NOMO-1 treated with DMSO at 0.1 percent for 48 hours (cell line): ENCODE measurements around the gene RYK.
"Not testable (repeated sequence)": the region's sequence is repeated elsewhere in the genome, so short reads cannot be mapped to it uniquely, and the experiment has no call there.

Experiments used
- DNase-seq: peaks from one replicate; lab custom pipeline; 2025; ENCODE audit not compliant: unreplicated experiment; lab: John Stamatoyannopoulos, UW

Gene RYK

DNA sequence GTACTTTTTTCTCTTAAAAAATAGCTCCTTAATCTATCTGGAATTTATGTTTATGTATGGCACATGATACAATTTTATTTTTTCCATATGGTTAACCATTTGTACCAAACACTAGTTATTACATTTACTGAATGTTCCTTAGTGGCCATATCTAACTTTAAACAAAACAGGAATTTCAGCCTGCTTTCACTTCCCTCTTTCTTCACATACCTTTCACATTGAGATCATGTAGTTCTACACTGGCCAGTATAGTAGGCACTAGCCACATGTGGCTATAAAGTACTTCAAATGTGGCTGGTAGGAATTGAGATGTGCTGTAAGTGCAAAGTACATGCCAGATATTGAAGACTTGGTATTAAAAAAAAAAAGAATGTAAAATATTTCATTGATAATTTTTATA is 4.7 kb upstream of the RYK start:
- DNase-seq, result peak; percentile 79

DNA sequence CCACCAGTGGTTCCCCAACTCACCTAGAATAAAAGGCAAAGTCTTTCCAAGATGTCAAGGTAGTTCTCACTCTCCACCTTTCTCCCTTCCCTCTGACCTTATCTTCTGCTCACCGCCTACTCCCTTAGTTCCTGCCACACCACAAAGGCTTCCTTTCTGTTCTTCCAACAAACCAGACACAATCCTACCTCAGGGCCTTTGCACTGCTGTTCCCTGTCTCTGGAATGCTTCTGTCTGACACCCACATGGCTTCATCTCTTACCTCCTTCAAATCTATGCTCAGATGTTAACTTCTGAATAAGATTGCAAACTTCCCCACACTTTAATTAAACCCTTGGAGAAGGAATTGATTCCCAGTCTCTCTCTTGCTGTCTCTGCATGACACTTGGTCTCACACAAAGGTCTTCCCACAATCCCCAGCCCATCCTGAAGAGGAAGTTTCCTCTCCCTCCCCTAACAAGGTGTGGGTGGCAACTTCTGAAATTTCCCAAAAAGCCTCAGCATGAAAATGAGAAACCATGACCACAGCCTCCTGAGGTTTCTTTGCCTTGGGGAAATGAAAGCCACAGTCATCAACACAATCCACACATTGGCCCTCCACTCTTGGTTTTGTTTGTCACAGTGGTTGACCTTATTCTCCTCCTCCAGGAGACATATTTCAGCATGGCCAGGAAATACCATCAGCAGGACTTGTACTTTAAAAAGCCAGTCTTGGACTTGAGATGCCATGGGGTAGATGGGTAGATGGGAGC is 3.0 kb upstream of the RYK start:
- DNase-seq, result peak; percentile 51

DNA sequence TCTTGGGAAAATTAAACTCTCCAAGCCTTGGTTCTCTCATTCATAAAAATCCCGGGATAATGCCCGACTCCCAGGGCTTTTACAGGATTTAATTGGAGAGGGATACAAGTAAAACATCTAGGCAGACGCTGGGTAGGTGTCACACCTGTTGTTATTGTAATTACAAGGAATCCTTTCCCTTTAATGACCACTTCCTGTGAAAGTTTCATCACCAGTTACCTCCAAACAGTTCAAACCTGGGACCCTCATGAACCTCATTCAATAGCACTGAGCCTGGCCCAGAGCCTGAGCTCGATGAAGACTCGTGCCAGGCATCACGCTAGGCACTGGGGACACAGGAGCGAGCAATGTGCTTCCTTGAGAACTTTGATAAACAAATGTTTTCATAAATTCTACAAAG is 2.1 kb upstream of the RYK start:
- no peak for DNase-seq

DNA sequence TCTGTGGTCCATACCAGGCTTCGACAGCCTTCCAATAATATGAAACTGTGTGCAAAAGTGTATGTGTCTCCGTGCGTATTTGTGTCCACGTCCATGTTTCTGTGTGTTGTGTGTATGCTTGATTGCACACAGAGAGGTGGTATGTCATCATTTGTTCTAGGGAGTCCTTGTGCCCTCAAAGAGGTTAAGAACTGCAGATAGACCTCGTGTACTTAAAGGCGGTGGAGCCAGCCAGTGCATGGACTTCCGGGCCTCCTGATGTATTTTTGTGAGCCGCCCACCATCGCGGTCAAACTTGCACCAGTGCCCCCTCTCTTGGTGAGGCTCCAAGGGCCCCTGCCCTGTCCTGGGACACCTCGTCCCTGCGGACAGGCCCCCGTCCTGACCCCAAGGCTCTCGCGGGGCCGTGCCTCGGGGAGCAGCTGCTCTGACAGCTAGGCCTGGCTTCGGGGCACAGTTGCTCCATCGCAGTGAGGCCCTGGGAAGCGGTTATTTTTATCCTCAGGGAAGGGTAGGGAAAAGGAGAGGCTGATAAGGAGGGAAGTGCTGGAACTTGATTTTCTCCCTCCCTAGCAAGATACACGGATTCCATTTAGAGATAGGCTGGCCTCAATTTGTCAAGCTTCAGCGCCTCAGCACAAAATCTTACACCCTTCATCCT is 1.2 kb upstream of the RYK start:
- DNase-seq, result no peak

DNA sequence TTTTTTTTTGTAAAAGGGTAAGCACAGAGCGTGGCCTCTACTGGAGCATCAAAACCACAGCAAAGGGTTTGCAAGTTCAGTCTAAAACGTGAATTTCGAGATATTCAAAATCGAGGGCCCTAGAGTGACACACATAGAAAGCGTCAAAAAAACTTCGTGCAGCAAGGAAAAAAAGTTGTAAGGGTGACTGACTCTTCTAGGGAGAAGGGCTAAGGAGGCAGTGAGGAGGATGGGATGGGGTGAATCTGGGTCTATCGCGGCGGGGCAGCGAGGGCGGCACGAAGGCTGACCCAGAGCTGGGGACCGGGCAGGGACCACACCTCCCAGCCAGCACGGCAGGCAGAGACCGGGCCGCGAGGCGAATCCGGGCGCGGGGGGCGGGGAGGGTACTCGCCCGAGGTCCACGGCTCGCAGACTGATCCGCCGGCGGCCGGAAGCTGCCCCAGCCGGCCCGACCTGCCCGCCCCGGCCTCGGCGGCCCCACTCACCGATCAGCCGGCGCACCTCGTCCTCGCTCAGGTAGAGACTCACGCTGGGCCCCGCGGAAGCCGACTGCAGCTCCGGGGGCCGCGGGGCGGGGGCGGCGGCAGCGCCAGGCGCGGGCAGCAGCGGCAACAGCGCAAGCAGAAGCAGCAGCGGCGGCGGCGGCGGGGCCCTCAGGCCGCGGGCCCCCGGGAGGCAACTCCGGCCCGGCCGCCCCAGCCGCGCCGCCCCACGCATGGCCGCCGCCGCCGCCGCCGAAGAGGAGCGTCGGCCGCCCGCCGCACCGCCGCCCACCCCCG is 533 bp downstream of the RYK start:
- DNase-seq, result peak; percentile 53

DNA sequence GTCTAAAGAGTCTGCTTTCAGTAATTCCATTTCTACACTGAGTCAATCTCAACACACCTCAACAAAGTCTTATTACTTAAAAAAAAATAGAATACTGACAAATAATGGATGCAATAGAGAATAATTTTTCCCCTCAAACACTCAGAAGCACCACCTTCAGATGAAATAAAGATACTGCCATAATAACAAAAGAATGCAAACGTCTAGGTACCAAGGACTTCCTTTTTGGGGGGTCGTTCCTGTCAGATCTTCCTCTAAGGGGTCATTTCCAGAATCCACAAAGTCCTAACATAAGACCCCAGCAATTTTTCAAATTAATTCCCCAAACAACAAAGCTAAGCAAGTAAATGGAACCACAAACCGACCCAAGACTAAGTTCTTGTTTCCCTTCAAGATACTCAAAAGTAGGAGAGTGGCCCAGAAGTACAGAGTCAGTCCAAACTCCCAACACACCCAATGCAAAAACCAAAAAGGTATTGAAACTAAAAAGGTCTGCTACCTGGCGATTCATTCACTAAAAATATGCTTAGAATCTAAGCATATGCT is 1.3 kb downstream of the RYK start:
- DNase-seq, result no peak

DNA sequence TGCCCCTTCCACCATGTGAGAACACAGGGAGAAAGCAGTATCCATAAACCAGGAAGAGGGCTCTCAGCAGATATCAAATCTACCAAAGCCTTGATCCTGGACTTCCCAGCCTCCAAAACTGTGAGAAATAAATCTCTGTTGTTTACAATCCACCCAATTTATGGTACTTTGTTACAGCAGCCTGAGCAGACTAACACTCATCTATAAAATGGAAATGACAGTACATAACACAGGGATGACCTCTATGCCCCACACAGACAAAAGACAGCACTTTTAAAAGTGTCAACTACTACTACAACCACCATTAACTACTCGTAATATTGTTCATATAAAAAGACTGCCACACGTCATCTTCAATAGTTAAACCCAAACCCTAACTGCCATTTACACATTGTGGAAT is 5.7 kb downstream of the RYK start:
- no peak for DNase-seq

DNA sequence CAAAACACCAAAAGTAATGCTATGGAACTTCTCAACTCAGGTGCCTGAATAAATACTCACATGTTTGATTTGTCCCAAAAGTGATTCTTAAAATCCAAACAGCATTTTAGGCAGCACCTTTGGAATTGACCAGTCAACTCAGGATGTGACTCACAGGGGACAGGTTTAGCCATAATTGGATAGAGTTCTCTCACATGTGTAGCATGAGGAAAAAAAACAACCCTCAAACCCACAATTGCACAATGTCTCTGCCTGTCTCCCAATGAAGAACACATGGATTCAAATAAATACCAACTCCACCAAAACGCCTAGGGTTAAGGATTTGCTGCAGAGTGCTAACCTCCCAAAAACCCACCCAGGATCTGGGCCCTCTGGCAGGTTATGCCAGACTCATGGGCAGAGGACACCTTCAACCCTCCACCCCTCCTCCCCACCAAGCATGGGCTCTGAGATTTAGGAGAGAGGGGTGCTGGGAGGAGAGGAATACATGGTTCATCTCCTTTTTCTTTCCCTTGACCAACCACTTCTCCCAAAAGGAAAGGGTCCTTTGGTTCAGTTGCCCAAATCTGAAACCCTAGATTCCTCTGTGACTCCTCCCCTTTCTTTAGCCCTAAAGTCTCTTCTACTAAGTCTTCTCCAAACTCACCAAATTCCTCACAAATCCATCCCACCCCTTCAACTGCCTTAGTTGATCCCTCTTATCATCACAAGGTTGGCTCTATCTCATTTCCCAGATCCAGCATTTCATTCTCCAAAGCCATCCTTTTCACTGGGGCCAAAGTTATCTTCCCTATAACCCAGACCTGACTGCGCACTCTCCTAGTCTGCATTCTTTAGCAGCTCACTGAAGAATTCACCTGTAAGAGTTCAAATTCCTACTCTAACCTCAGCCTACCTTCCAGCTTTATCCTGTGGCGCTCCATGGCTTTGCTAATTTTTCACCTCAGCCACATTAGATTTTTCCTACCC is 7.7 kb downstream of the RYK start:
- DNase-seq, result peak; percentile 69

DNA sequence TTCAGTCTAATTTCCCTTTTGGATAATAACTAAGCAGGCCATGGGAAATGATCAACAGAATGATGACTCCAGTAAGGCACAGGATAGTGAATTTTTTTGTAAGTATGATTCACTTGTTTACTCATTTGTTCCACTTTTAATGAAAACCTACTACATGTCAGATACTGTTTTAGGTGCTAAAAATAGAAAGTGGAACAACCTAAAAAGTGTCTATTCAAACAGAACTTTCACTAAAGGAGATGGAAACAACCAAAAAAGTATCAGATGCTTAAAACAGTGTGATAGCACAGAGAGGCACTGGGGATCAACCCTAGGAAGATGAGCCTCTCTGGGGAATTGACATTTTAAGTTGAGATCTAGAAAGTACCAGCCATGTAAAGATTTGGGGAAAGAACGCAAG is 11.1 kb downstream of the RYK start:
- DNase-seq, result no peak

DNA sequence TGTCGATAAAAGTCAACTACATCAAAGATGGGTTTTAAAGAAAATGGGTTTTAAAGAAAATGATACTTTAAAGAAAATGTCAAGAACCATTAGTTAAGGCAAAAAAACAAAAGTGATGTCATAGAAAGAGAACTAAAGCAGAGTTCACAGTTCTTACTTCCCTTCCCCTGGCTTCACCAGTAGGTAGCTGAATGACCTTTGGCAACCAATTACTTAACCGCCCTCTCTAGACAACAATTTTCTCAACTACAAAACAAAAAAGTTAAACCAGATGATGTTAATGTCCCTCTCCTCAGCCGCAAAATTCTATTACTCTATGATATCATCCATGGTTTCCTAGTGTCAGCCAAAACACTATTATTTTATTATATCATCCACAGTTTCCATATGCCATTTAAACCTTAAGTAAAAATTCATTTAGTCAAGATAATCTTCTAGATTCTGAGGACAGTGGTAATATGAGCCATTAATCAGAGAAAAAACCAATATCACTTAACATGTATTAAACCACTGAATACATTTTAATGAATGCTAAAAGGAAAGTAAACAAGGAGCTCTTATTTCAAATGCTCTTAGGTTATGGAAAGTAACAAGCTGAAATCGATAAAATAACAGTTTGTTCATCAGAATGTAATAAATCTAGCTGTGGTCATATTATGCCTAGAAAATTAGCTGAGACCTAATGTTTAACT is 13.1 kb downstream of the RYK start:
- DNase-seq, result peak; percentile 75

DNA sequence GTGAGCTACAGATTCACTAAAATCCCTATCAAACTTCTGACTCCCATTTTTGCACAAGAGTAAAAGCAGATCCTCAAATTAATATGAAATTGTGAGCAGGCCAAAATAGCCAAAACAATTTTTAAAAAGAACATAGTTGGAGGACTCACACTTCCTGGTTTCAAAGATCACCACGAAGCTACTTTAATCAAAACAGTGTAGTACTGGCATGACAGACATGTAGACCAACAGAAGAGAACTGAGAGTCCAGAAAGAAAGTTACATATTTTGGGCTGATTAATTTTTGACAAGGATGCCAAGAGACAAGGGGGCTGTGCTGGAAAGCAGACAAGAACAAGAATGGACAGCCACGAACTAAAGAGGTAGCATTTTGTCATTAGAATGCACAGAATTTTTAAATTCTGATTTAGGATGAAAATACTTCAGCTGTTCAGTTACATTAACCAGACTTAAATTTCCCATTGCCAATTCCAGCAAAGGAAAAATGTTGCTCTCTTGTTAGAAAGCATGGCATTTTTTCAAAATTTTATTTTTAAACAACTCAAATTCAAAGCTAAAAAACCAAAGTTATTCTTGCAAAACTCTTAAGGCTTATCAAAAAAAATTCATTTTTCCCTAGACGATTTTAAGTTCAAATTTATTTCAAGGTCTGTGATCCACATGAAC is 14.0 kb downstream of the RYK start:
- DNase-seq, result no peak

DNA sequence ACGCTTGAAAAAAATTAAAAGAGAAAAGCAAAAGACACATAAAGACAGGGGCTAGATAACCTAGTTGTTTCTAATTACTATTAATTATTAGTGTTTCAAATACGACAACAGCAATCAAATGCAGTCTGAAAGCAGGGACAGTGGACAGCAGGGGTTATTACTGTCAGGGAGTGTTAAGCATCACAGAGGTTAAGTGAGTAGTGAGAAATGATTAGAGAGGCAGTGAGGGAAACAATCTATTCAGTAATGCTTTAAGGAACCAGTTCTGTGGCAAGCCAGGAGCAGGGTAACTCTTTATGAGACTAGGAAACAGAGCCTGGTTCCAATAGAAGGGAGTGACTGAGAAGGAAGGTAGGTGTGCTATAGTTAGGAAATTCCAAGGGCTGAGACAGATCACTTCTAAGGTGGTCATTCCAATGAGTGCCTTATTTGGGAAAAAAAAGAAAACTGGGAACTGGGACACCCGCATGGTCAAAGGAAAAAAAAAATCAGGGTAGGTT is 15.0 kb downstream of the RYK start:
- DNase-seq, result no peak

DNA sequence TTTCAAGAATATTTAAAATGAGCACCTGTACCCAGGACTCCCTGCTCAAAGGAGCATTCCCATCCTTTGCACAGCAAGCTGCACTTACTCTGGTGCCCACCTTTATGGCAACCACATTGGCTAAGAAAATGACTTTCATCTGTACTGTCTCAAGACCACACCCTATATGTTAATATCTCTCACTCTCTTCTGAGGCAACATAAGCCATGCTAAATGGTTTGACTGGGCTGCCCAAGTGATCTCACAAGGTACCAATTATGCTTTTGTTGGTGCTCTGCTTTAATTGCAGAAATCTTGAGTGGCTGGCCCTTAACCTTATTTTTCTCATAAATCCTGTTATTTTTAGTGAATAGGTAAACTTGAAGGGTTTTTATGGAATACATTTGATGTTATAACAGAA is 17.7 kb downstream of the RYK start:
- no peak for DNase-seq

DNA sequence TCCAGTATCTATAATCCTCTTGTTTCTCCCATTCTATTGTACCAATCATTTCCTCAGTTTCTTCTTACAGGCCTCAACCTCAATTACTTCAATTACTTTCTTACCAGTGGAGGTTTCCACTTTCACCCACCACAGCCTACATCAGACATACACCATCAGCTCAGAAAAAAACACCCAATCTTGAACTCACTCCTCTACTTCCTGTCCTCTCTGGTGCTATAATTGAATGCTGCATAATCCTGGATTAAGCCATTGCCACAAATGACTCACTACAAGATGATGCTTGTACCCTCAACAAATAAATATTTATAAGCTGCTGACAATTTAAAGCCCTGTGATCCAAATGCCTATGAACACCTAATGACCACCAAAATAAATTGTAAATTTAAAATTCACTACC is 18.5 kb downstream of the RYK start:
- no peak for DNase-seq

DNA sequence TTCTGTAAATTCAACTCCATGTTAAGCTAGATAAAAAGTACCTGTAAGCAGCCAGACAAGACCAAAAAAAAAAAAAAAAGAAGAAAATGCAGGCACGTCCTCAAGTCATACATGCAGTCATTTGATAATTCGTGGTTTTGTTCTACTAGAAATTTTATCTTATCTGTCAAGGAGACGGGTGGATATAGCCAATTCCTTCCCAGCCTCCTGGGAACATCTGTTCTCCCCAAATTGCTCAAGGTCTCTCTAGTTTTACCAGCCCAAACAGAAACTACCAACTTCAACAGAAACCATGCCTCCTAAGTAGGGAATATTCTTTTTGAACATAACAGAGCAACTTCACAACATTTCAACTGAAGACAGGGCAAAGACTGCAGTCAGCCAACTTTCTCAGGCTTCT is 19.5 kb downstream of the RYK start:
- DNase-seq, result no peak

DNA sequence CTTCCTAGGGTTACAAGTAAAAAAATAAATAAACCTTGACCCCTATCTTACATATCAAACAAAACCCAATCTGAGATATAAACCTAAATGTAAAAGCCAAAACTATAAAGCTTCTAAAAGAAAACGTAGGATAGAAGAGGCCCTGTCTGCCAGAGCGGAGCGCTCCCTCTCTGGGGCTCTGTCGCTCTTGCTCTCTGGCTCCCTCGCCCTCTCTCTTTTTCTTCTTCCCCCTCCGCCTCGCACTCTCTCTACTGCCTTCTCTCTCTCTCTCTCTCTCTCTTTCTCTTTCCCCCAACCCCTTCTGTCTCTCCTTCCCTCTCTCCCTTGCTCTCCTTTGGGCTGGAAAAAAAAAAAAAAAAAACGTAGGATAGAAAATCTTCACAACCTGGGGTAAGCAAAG is 21.6 kb downstream of the RYK start:
- DNase-seq, result no peak

DNA sequence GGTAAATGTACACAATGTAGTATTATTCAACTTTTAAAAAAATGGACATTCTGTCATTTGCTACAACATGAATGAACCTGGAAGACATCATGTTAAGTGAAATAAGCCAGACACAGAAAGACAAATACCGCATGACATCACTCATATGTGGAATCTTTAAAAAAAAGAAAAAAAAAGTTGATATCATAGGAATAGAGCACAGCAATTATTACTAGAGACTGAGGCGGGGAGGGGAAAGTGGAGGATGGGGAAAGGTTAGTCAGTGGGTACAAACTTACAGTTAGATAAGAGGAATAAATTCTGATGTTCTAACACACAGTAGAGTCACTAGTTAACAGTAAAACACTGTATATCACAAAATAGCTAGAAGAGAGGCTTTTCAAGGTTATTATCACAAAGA is 22.2 kb downstream of the RYK start:
- DNase-seq, result no peak

DNA sequence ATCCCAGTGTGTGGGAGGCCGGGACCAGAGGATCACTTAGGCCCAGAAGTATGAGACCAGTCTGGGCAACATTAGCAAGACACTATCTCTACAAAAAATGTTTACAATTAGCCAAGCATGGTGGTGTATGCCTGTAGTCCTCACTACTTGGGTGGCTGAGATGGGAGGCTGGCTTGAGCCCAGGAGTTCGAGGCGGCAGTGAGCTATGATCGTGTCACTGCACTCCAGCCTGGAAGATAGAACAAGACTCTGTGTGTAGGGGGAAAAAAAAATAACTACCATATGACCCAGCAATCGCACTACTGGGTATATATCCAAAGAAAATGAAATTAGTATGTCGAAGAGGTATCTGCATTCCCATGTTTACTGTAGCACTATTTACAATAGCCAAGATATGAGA is 22.6 kb downstream of the RYK start:
- no peak for DNase-seq

DNA sequence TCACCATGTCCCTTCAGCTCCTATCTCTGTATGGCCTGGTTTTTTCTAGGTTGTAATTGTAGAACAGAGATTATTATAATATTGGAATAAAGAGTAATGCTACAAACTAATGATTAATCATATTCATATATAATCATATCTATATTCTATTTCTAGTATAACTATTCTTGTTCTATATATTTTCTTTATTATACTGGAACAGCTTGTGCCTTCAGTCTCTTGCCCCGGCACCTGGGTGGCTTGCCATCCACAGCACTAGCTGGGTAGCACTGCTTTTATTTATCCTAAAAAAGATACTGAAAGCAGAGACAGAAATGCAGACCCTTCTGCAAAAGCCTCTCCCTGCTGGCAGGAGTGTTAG is 25.9 kb downstream of the RYK start:
- DNase-seq, result not testable (repeated sequence)
